Thoracic aorta (tissue), 2 donors: ENCODE data around the gene NID2. TPM values are rescaled to one million over a fixed set of nuclear protein-coding genes. Genes with fewer than 3 reads are reported as not detected.
A peak's percentile ranks its signal among the peaks of the same experiment; 100 is the strongest.

Experiments used
- ATAC-seq: fragments of 150-250 bp; one replicate; pipeline ENCODE4 v1.8.0; 2017; ENCODE audit warnings: low read depth; ENCODE audit not compliant: insufficient number of reproducible peaks, low FRiP score
- DNase-seq: peaks from one replicate; pipeline ENCODE4 v3.0.0-alpha.2; 2020; ENCODE audit warnings: low spot score
- H3K27ac ChIP-seq, 2 donors: fragments of 200-600 bp; sonication (generic); 1 replicate in 1 of 2; 2 replicates in 1 of 2; pipeline ENCODE4 v1.5.1; 2016; ENCODE audit warnings: mild to moderate bottlenecking in 2 of 2, moderate library complexity in 2 of 2
- H3K27me3 ChIP-seq: fragments of 200-600 bp; sonication (generic); replicated peaks from 2 replicates; pipeline ENCODE4 v1.6.0; 2016; ENCODE audit warnings: mild to moderate bottlenecking; ENCODE audit not compliant: insufficient read depth
- H3K36me3 ChIP-seq: fragments of 200-600 bp; sonication (generic); one replicate; pipeline ENCODE4 v1.5.1; 2016
- H3K4me1 ChIP-seq, 2 donors: fragments of 200-600 bp; sonication (generic); 1 replicate in 1 of 2; 2 replicates in 1 of 2; pipeline versions ENCODE4 v1.5.1 to v1.6.0; 2016; ENCODE audit warnings: low read depth in 2 of 2, mild to moderate bottlenecking in 1 of 2; ENCODE audit not compliant: control insufficient read depth in 1 of 2
- H3K4me3 ChIP-seq: fragments of 200-600 bp; sonication (generic); 2 replicates; pipeline ENCODE4 v1.5.1; 2016; ENCODE audit warnings: mild to moderate bottlenecking
- H3K9me3 ChIP-seq: fragments of 200-600 bp; sonication (generic); 2 replicates; pipeline ENCODE4 v1.5.1; 2016
- total RNA-seq, 2 donors: library from RNA; depleted of rRNA; stranded (reverse); fragments of >200 nt; gene quantifications; one replicate each; pipeline versions ENCODE4 v1.1.0 to v1.2.3, GENCODE V29; 2016
- TF ChIP-seq, protein P1 (sequence below): fragments of 200-600 bp; sonication (generic); IDR thresholded peaks from one replicate; pipeline ENCODE4 v1.5.1; 2019; ENCODE audit warnings: antibody characterized with exemption

NID2 gene
- total RNA-seq, 2 donors from 2014 or later = 21.0 to 33.3 TPM

DNA sequence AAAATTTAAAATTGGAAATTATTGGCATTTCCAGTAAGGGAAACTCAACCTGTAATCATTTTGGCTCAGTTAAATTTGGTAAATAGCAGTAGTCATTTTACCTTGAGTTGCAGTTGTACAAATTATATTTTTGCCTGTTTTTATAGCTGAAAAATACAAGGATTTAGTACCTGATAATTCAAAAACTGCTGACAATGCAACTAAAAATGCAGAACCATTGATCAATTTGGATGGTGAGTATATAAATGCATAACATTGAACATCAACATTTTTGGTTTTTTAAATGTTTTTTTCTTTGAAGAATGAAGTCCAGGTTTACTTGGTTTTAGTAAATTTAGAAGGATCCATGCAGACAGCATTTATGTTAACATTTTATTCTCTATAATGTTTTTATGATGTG, 70.5 kb downstream of the NID2 start:
- Histone ChIP-seq H3K9me3 (no peaks in the 10 kb centered on the region), H3K27ac (no peak overlapping the region), H3K4me3 (no peak overlapping the region), H3K4me1 (peaks cover 5 to 9% of the 10 kb centered on the region in 2 donors), H3K27me3 (no peaks in the 10 kb centered on the region), H3K36me3 (peaks cover 11% of the 10 kb centered on the region)
- TF ChIP-seq, protein P1, sequence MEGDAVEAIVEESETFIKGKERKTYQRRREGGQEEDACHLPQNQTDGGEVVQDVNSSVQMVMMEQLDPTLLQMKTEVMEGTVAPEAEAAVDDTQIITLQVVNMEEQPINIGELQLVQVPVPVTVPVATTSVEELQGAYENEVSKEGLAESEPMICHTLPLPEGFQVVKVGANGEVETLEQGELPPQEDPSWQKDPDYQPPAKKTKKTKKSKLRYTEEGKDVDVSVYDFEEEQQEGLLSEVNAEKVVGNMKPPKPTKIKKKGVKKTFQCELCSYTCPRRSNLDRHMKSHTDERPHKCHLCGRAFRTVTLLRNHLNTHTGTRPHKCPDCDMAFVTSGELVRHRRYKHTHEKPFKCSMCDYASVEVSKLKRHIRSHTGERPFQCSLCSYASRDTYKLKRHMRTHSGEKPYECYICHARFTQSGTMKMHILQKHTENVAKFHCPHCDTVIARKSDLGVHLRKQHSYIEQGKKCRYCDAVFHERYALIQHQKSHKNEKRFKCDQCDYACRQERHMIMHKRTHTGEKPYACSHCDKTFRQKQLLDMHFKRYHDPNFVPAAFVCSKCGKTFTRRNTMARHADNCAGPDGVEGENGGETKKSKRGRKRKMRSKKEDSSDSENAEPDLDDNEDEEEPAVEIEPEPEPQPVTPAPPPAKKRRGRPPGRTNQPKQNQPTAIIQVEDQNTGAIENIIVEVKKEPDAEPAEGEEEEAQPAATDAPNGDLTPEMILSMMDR = no peak
- DNase-seq = no peak
- ATAC-seq = no peak

DNA sequence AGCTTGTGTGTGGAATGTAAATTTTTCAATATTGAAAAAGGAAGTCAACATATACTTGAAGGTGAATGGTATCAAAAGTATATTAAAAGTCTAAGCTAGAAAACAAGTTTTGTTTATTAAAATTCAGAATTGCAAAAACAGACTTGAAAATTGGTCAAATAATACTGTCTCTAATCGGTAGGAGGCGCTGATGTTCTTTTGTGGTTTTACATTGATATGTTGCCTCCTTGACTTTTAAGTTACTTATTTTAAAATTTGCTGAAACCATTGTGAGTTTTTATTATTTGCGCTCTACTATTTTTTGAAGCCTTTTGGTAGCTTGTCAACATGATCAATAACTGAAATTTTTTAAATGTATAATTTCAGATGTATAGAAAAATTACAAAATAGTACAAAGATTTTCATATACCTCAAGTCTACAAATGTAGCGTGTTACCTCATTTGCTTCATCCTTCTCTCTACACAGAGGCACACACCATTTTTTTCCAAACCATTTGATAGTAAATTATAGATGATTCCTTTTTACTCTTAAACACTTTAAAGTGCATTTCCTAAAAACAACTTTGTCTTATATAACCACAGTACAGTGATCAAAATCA, 72.6 kb downstream of the NID2 start:
- peaks cover 0 to 7% of the 10 kb centered on the region in 2 donors for H3K4me1 ChIP-seq
- TF ChIP-seq, protein P1 = peak; percentile 71
- peaks cover 4% of the 10 kb centered on the region for H3K36me3 ChIP-seq
- no peak overlapping the region for H3K27ac ChIP-seq
- DNase-seq (no peak), ATAC-seq (no peak)
- H3K9me3 ChIP-seq = no peaks in the 10 kb centered on the region
- H3K27me3 ChIP-seq = no peaks in the 10 kb centered on the region
- no peak overlapping the region for H3K4me3 ChIP-seq

DNA sequence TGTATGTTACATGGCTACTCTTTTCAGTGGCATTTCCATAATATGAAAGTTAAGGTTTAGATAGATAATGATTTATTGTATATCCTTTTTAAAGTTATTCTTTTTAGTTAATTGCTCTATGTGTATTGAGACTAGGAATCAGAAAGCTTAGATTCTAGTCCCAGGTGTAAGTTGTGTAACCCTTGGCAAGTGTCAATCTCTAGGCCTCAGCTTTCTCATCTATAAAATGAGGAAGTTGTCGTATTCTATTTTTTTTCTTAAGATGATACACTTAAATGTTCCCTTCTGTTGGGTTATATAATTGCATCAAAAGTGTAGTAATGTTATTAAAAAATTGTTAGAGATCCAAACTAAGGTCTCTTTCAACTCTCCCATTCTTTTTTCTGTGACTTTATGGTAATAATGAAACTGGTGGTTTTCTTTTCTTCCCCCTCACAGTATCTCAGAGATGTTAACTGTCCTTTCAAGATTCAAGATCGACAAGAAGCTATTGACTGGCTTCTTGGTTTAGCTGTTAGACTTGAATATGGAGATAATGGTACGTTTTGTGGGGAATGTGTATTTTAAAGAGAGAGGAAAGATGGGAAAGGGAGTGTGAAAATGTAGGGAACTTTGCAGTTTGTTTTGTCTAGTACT, 75.5 kb downstream of the NID2 start:
- Histone ChIP-seq H3K27me3 (no peaks in the 10 kb centered on the region), H3K36me3 (peaks cover 2% of the 10 kb centered on the region), H3K4me1 (peaks cover 0 to 21% of the 10 kb centered on the region in 2 donors), H3K27ac (no peak overlapping the region), H3K9me3 (no peaks in the 10 kb centered on the region), H3K4me3 (no peak overlapping the region)
- TF ChIP-seq, protein P1 = no peak
- DNase-seq (no peak), ATAC-seq (no peak)

DNA sequence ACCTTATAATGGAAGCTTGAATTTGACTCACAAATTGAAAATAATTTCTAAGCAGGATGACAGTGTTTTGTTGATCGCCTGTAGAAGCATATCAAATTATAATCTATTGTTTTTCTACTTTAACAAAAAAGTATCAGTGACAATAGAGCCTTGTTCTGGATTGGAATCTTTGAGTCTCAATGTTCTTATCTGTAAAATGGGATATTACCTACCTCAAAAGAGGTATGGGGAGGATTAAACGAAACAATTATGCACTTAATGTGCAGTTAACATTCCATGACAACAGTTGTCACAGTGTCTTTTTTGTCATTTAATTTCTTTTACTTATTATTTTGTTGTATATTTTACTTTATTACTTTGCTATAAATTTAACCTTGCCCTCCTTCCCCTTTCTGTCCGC, 78.4 kb downstream of the NID2 start:
- H3K27me3 ChIP-seq = no peaks in the 10 kb centered on the region
- peaks cover 0 to 21% of the 10 kb centered on the region in 2 donors for H3K4me1 ChIP-seq
- peaks cover 2% of the 10 kb centered on the region for H3K36me3 ChIP-seq
- no peak for ATAC-seq
- no peak for DNase-seq
- TF ChIP-seq, protein P1 = no peak
- H3K9me3 ChIP-seq = no peaks in the 10 kb centered on the region
- H3K4me3 ChIP-seq = peak overlapping the region; percentile 85
- peak overlapping the region in 1 of 2 donors; percentile 72 for H3K27ac ChIP-seq

DNA sequence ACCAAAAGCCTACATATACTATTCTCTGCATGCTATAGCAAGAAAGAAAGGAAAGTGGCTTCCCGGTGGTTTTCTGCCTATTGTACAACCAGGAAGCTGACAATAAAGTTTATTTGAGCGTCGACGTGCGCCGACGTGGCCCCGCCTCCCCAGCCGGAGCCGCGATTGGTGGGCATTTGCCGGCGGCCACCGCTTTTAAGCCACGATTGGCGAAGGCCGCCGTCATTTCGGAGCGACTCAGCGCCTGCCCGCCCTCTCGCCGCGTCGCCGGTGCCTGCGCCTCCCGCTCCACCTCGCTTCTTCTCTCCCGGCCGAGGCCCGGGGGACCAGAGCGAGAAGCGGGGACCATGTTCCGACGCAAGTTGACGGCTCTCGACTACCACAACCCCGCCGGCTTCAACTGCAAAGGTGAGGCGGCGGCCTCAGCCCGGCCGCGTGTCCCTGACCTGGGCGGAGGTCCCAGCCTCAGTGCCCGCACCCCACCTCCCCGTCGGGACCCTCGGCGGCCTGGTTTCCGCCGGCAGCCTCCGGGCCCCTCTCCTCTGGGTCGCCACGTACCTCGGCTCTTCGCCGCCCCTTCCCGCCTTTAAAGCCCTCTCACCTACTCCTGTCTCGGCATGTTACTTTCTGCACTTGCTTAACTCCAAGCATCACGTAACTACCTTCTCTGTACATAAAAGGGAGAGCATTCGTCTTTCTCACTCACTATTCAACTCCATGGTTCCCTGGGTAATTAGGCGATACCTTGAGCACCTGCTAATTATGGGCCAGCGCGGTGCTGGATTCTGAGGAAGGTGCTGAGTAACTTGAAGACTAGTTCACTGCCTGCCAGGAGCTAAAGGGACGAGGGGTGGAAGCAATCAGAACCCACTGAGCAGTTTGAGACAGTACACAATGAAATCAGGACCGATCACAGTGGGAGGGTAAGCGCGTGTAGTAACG, 79.3 kb downstream of the NID2 start, which contains the start of gene RTRAF:
RTRAF (plus strand) TSS at position 254 of the 942 bp plus-strand sequence; CDS start at position 348, 94 bp downstream.
- H3K4me3 ChIP-seq = peak within 1 kb of the TSS; percentile 85
- TF ChIP-seq, protein P1 = no peak
- H3K27ac ChIP-seq = peak within 1 kb of the TSS; percentile 69 to 77
- H3K36me3 ChIP-seq = no peaks in the 10 kb centered on the region
- ATAC-seq (peak; percentile 92), DNase-seq (peak; percentile 54)
- H3K9me3 ChIP-seq = no peaks in the 10 kb centered on the region
- H3K27me3 ChIP-seq = no peaks in the 10 kb centered on the region
- peaks cover 0 to 21% of the 10 kb centered on the region in 2 donors for H3K4me1 ChIP-seq
